HG03439 (cell line): ENCODE results near the gene MSLN.

ENCODE experiments used
- ATAC-seq: cut with Tn5 transposase; IDR thresholded peaks from one replicate; pipeline ENCODE4 v1.9.1; 2021; ENCODE audit warnings: mild to moderate bottlenecking, moderate library complexity; ENCODE audit not compliant: unreplicated experiment

The MSLN gene

DNA sequence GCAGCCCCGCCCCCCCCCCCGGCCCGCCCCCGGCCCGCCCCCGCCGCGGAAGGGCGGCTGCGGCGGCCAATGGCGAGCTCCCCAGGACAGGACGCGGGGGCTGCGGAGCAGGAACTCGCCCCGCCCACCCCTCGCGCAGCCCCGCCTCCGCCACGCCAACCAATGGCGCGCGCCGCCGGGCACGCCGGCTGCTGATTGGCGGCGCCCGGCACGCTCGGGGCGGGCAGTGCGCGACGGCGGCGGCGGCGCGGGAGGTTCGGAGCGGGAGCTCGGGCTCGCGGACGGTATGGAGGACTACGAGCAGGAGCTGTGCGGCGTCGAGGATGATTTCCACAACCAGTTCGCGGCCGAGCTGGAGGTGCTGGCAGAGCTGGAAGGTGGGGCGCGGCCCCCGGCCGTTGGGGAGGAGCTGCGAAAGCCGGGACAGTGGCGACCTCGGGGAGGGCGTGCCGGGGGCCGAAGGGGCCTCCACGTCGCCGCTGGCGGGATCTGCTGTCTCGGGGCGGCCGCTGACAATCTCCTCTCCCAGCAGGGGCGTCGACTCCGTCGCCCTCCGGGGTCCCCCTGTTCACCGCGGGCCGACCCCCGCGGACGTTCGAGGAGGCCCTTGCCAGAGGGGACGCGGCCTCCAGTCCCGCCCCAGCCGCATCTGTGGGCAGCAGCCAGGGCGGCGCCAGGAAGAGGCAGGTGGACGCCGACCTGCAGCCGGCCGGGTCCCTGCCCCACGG, 28.0 kb downstream of the MSLN start, which contains the start of gene CHTF18:
TSS of gene CHTF18 (plus strand) at position 222 of the 728 bp plus-strand sequence. CDS start at position 287, 65 bp downstream.
- ATAC-seq: peak; percentile 50

DNA sequence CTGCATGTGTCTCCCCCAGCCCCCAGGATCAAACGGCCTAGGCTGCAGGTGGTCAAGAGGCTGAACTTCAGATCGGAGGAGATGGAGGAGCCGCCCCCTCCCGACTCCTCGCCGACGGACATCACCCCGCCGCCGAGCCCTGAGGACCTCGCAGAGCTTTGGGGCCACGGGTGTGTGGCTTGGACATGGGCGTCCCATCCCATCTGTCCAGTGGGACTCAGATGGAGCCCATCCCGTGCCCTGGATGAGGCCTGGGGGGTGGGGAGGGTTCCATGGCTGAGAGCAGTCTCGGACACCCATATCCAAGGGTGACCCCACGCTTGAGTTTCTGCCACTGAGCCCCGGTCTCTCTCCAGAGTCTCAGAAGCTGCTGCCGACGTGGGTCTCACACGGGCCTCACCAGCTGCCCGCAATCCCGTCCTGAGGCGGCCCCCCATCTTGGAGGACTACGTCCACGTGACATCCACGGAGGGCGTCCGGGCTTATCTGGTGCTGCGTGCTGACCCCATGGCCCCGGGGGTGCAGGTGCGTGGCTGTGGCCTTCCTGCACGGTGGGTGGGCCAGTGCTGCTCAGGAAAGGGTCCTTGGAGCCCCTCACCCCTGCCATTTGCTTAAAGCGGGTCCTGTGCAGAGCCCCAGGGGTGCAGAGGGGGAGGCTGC, 28.8 kb downstream of the MSLN start:
- ATAC-seq: no peak

DNA sequence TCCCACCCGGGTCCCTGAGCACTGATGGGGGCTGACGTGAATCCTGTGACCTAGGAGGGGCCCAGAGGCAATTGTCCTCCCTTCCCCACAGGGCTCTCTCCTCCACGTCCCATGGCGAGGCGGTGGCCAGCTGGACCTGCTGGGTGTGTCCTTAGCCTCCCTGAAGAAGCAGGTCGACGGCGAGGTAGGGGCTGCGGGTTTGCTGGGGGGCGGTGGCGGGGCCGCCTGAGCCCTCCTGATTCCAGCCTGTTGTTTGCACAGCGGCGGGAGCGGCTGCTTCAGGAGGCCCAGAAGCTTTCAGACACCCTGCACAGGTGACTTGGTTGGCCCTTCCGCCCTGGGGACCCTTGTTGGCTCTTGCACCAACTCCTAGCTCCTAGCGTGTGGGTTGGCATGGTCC, 29.6 kb downstream of the MSLN start:
- ATAC-seq: no peak

DNA sequence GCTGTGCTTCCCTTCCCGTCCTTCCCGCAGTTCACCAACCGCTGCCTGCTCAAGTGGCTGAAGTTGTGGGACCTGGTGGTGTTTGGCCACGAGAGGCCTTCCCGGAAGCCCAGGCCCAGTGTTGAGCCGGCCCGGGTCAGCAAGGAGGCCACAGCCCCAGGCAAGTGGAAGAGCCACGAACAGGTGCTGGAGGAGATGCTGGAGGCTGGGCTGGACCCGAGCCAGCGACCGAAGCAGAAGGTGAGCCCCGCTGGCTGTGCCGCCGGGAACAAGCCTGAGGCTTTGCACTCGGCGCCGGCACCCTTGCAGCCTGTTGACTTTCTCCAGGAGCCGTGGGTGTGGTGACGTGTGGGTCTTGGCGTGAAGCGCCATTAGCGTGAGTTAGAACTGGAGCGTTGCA, 30.6 kb downstream of the MSLN start:
- ATAC-seq: no peak

DNA sequence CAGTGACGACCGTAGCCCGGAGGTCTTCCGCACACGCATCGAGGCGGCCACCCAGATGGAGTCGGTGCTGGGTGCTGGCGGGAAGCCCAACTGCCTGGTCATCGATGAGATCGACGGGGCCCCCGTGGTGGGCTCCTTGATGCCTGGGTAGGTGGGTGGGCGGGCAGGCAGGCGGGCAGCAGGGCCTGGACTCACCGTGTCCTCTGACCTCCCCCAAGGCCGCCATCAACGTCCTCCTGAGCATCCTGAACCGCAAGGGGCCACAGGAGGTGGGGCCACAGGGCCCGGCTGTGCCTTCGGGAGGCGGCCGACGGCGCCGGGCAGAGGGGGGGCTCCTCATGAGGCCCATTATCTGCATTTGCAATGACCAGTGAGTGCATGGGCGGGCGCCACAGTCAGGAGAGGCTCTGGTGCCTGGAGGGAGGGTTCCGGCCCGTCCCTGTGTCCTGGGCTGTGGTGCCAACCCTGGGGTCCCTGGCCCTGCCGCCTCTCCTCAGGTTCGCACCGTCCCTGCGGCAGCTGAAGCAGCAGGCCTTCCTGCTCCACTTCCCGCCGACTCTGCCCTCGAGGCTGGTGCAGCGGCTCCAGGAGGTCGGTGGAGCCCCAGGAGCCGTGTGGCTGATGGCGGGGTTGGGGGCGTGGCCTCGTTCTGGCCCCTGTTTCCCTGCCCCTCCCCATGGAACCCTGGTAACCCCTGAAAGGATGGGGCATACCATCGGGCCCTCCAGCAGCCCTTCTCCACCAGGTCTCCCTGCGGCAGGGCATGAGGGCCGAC, 31.9 kb downstream of the MSLN start:
- ATAC-seq: no peak

DNA sequence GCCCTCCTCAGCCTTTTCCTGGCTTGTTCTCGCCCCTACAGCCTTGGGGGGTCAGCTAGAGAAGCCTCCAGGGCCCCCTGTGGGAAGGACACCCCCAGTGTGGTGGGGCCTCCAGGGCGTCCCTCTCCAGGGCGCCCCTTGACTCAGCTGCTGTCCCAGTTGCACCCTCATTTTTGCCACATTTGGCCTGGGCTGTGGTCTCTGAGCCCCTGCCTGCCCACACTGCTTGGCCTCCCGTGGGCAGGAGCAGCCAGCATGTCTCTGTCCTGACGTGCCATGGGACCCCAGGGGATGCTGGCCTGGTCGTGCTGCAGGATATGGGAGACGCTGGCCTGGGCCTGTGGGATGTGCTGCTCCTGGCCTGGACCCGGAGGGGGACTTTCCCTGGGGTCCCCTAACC, 32.9 kb downstream of the MSLN start:
- no peak for ATAC-seq

DNA sequence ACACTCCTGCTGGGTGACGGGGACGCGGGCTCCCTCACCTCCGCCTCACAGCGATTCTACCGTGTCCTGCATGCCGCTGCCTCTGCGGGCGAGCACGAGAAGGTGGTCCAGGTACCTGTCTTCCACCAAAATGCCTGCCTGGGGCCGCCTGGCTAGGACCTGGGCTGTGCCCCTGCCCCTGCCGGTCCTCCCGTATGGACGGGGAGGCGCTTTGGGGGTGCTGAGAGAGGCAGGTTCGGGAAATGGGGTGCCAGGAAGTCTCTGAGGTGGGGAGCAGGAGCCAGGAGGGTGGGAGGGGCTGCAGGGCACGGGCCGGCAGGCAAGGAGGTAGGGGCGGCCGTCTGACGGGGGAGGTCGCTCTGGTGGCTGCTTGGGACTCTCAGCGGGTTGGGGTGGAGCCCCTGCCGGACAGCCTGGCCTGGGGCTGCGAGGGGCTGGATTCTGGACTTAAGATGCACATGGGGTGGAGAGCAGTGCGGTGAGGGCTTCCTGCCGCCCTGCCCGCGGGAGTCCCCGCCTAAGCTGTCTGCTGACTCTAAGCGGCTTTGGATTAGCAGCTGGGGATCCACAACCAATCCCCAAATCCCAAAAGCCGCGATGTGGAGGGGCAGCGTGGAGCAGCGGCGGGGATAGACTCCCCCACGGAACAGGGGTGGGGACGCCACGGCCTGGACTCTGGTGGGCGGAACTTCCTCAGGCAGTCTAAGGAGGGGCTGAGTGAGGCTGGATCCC, 33.7 kb downstream of the MSLN start:
- ATAC-seq: no peak

DNA sequence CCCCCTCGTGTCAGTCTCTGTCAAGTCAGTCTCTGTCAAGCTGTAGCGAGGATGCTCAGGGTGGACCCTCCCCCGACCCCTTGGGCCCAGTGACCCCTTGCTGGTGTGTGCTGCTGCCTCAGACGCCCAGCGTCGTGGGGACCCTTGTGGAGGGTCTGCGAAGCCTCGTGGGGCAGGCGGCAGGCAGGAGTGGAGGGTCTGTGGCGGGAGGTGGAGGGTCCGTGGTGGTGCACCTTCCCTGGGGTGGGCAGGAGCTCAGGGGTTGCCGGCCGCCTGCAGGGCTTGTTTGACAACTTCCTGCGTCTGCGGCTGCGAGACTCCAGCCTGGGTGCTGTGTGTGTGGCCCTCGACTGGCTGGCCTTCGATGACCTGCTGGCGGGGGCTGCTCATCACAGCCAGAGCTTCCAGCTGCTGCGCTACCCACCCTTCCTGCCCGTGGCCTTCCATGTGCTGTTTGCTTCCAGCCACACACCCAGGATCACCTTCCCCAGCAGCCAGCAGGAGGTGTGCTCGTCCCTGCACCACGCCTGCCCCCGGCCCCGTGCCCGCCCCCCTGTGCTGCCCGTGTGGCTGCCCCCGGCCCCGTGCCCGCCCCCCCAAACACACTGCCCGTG, 34.4 kb downstream of the MSLN start:
- ATAC-seq: no peak

DNA sequence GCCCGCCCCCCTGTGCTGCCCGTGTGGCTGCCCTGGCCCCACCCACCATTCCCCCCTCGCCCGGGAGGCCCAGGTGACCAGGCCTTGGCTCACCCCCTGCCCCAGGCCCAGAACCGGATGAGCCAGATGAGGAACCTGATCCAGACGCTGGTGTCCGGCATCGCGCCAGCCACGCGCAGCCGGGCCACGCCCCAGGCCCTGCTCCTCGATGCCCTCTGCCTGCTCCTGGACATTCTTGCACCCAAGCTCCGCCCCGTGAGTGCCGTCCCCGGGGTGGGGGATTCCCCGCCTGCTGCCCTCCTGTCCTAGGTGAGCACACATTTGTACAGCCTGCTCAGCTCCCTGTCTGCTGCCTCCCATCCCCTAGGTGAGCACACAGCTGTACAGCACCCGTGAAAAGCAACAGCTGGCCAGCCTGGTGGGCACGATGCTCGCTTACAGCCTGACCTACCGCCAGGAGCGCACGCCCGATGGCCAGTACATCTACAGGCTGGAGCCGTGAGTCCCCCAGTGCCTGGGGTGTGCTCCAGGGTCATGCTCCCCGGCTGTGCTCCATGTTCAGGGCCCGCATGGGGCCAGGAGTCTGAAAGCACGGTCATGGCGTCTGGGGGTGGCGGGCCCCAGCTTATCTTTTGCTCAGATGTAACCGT, 35.2 kb downstream of the MSLN start:
- ATAC-seq: no peak

DNA sequence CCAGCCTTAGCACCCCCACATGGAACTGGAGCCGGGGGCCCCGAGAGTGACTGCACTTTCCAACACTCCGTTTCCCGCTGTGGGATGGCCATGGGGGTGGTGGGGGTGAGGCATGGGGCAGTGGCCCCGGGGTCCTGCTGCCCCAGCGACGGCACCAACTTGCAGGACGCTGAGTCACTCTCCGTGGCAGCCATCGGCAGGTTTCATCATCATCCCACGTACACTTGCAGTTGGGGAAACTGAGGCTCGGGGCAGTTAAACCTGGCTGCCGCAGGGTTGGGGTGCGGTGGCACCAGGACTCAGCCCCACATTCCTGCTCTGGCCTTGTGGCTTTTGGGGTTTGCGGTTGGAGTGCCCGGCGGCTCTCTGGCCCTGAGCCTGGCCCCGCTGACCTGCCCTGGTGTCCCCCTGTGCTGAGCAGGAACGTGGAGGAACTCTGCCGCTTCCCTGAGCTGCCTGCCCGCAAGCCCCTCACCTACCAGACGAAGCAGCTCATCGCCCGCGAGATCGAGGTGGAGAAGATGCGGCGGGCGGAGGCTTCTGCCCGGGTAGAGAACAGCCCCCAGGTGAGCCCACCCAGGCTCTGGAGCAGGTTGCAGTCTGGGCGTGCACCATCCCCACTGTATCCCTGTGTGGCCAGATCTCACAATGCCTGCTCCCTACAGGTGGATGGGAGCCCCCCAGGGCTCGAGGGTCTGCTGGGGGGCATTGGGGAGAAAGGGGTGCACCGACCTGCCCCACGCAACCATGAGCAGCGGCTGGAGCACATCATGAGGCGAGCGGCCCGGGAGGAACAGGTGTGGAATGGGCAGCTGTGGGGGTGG, 36.0 kb downstream of the MSLN start:
- ATAC-seq: no peak

DNA sequence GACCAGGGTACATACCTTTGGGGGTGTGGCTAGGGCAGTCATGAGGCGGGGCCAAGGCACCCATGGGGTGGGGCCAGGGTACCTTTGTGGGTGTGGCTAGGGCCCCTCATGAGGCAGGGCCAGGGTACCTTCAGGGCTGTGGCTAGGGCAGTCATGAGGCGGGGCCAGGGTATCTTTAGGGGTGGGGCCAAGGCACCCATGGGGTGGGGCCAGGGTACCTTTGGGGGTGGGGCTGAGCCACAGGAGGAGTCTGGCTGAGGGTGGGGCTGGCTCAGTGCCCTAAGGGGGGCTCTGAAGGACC, 36.5 kb downstream of the MSLN start:
- no peak for ATAC-seq

DNA sequence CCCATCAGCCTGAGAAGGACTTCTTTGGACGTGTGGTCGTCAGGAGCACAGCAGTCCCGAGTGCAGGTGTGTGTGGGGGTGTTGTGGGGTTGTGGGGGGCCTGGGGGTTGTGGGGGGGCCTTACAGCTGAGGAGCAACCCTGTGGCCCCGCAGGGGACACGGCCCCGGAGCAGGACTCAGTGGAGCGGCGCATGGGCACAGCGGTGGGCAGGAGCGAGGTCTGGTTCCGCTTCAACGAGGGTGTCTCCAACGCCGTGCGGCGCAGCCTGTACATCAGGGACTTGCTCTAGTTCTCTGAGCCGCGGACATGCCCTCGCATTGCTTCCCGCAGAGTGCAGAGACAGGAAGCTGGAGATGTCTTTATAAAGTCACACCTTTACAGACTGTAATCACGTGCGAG, 37.2 kb downstream of the MSLN start:
- no peak for ATAC-seq

DNA sequence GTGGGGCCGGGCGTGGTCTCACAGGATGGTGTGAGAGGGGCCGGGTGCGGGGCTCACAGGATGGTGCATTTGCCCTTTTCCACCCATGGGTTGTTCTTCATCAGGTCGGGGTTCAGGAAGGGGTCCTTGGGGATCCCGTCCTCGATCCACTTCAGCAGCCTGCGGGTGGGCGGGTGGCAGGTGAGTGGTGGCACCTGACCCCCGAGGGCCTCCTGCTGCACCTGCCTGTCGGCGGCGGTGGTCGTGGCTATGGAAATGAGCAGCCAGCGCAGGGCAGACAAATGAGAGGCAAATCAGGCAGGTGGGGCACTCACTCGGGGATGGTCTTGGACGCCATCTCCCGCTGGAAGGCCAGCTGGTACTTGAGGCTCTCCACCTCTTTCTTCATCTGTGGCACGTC, 38.1 kb downstream of the MSLN start:
- no peak for ATAC-seq

DNA sequence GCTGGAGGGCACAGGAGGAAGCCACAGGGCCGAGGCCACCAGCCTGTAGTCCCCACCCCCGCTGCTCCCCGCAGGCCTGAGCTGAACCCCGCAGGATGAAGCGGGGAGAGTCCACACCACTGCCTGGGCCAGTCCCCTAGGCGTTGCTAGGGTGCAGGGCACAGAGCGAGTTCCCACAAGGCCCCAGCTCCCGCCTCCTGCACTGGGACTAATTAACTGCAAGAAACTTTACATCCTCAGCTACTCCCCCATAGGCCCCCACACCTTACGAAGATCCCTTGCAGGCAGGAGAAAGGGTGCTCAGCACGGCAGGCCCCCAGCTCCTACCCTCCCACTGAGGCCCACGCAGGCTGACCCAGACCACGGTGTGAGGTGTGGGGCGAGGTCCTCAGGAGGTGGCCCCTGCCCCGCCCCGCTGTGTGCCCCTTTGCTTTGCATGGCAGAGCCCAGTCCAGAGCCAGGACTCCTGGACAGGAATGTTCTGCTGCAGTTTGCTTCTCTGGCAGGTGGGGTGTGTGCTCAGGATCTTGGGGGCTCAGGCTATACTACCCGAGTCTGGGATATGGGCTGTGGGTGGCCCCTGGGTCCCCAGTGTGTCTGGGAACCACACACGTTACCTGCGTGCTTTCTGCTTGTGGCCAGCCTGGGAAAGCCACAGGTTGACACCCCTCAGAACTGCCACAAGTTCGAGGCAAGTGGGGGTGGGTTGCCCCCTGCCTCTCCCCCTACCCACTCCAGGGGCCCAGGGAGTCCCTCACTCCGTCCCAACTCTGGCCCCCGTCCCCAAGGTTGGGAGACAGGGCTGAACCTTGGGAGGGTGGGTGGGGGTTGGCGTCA, 38.8 kb downstream of the MSLN start:
- no peak for ATAC-seq

DNA sequence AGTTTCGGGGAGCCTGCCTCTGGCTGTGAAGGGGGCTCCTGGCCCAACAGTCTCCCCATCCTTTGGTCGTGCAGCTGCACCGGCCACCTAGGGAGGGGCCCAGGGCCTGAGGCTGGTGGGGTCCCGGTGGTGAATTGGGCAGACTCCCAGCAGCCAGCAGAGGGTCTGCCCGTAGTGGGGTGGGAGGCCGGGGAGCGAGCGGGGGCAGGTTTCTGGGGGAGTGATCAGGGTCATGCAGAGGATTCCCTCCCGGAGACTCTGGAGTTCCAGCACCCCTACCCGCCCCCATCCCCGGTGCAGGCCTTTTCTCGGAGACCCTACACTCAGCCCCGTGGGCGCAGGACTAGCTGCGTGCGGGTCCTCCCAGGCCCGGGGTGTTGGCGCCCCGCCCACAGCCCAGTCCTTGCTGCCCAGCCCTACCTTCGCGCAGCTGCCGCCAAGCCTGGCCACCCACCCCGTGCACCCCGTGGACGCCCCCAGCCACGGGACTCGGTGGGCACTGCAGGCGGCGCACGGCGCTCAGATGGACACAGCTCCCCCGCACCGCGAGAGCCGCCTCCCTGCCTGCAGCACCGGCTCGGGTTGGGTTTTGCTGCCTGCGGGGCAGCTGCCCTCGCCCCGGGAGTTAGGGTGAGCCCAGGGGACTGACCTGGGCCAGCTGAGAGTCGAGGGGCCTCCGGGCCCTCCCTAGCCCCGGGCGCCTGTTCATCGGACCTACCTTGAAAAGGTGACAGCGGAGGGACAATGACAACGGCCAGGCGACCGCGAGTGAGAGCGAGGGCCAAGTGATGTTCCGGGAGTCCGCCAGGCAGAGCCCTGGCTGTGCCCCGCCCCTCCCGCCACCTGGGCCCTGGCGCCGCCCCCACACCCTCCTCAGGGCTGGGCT, 39.7 kb downstream of the MSLN start, which contains the start of gene GNG13:
TSS of gene GNG13 (minus strand) at position 787 of the 886 bp plus-strand sequence. CDS start 1,657 bp downstream, outside the sequence.
- ATAC-seq: no peak

DNA sequence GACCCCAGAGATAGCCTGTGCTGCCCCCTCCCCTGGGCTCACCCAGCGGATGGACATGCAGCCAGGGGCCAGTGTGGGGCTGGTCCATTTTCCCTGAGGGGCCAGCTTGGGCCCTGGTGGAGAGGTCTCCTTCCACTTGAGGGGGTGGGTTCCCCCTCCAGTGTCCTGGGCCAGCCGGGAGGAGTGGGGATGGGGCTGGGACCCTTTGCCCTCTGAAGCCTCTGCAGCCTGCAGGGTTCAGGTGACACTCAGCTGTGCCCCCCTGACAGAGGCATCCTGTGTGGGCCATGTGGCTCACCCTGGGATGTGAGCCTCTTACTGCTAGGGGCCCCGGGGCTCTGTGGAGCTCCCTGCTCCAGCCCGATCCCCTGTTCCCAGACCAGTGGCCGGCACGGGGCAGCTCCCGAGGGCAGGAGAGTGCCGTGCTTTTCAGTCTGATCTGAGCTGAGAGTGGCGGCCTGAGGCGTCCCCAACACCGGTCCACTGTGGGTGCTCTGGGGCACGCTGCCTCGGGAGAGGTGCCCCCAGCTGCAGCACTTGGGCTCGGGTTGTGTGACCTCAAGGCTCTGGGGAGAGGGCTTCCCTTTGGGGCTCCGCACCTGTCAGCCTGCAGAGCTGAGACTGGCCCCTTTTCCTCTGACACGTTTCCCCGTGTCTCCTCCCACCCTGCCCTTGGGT, 40.4 kb downstream of the MSLN start:
- no peak for ATAC-seq
